ENCODE measurements around the gene MBTPS2. TPM values are rescaled to one million over a fixed set of nuclear protein-coding genes. Genes with fewer than 3 reads are reported as not detected.

MBTPS2 gene
- total and polyA plus RNA-seq, 9 of the 15 experiments (the other 6 are each of a cell fraction or from before 2014, with no cell fraction given) = 2.3 to 18.7 (median 4.0) TPM

DNA sequence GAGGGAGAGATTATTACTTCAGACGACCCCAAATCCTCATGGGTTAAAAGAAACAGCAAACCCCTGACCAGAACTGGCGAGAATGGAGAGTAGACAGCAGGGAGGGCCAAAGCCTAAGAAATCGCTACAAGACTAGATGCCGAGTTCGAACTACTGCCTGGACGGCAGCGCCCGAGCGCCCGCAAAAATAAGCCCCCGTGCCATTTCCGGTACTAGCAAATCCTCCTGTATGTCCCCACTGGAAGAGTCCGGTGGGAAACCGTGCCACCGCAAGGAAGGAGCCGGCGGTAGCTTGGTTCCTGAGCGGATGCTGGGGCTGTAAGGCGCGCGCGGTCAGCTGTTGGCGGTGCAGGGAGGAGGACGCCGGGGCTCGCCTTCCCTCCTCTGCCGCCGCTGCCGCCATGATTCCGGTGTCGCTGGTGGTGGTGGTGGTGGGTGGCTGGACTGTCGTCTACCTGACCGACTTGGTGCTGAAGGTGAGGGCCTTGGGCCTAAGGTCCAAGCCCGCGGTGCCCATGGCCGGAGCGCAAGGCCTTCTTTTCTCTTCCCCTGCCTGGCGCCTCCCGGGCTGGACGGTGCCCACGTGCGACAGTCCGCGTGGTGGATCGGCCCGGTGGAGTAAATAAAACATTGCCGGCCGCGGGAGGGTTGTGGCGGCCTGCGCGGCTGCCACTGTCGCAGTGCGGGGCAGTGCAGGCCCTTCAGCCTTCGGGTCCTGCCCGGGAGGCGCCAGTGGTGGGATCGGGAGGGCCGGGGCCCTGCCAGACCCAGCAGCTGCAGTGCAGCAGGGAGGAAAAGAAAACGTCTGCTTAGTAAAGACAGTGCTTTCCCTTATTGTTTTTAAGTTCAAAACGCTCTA, at the start of gene MBTPS2 (continued):
- TF ChIP-seq PML (IDR thresholded peaks at IDR 0.05; ENCODE audit: low read length) = peak; percentile 43; the same call in 1 of the 2 replicates
- TF ChIP-seq POU5F1 (IDR thresholded peaks at IDR 0.05; ENCODE audit: borderline replicate concordance, low read depth, low read length, partially characterized antibody) = no peak
- TF ChIP-seq, protein P1, sequence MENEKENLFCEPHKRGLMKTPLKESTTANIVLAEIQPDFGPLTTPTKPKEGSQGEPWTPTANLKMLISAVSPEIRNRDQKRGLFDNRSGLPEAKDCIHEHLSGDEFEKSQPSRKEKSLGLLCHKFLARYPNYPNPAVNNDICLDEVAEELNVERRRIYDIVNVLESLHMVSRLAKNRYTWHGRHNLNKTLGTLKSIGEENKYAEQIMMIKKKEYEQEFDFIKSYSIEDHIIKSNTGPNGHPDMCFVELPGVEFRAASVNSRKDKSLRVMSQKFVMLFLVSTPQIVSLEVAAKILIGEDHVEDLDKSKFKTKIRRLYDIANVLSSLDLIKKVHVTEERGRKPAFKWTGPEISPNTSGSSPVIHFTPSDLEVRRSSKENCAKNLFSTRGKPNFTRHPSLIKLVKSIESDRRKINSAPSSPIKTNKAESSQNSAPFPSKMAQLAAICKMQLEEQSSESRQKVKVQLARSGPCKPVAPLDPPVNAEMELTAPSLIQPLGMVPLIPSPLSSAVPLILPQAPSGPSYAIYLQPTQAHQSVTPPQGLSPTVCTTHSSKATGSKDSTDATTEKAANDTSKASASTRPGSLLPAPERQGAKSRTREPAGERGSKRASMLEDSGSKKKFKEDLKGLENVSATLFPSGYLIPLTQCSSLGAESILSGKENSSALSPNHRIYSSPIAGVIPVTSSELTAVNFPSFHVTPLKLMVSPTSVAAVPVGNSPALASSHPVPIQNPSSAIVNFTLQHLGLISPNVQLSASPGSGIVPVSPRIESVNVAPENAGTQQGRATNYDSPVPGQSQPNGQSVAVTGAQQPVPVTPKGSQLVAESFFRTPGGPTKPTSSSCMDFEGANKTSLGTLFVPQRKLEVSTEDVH (IDR thresholded peaks at IDR 0.05; ENCODE audit: low read depth, partially characterized antibody) = peak; percentile 80
- TF ChIP-seq, protein P2, sequence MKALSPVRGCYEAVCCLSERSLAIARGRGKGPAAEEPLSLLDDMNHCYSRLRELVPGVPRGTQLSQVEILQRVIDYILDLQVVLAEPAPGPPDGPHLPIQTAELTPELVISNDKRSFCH (CRISPR knock-in tag; IDR thresholded peaks at IDR 0.05) = no peak
- TF ChIP-seq, protein P2 (tag; IDR thresholded peaks at IDR 0.05) = peak; percentile 55; the same call in 1 of the 2 replicates
- no peak for TF ChIP-seq ZNF124 (CRISPR knock-in tag; IDR thresholded peaks at IDR 0.05)
- TF ChIP-seq NELFE (IDR thresholded peaks at IDR 0.05; ENCODE audit: insufficient read depth, insufficient read length) = no peak
- no peak for TF ChIP-seq ZNF445 (CRISPR knock-in tag; IDR thresholded peaks at IDR 0.05; ENCODE audit: low read depth)
- TF ChIP-seq RB1 (IDR thresholded peaks at IDR 0.05; ENCODE audit: low read depth) = peak; percentile 88
- TF ChIP-seq, protein P3, sequence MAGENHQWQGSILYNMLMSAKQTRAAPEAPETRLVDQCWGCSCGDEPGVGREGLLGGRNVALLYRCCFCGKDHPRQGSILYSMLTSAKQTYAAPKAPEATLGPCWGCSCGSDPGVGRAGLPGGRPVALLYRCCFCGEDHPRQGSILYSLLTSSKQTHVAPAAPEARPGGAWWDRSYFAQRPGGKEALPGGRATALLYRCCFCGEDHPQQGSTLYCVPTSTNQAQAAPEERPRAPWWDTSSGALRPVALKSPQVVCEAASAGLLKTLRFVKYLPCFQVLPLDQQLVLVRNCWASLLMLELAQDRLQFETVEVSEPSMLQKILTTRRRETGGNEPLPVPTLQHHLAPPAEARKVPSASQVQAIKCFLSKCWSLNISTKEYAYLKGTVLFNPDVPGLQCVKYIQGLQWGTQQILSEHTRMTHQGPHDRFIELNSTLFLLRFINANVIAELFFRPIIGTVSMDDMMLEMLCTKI (IDR thresholded peaks at IDR 0.05; ENCODE audit: partially characterized antibody) = no peak
- TF ChIP-seq, protein P4, sequence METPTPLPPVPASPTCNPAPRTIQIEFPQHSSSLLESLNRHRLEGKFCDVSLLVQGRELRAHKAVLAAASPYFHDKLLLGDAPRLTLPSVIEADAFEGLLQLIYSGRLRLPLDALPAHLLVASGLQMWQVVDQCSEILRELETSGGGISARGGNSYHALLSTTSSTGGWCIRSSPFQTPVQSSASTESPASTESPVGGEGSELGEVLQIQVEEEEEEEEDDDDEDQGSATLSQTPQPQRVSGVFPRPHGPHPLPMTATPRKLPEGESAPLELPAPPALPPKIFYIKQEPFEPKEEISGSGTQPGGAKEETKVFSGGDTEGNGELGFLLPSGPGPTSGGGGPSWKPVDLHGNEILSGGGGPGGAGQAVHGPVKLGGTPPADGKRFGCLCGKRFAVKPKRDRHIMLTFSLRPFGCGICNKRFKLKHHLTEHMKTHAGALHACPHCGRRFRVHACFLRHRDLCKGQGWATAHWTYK (CRISPR knock-in tag; IDR thresholded peaks at IDR 0.05) = no peak
- no peak for TF ChIP-seq SMARCA4 (IDR thresholded peaks at IDR 0.05)
- TF ChIP-seq SAP30 (IDR thresholded peaks at IDR 0.05; ENCODE audit: borderline replicate concordance, insufficient read depth, low read depth, low read length, poor library complexity, severe bottlenecking) = peak; percentile 69
- no peak for TF ChIP-seq MEIS2 (IDR thresholded peaks at IDR 0.05; ENCODE audit: partially characterized antibody)
- TF ChIP-seq, protein P5, sequence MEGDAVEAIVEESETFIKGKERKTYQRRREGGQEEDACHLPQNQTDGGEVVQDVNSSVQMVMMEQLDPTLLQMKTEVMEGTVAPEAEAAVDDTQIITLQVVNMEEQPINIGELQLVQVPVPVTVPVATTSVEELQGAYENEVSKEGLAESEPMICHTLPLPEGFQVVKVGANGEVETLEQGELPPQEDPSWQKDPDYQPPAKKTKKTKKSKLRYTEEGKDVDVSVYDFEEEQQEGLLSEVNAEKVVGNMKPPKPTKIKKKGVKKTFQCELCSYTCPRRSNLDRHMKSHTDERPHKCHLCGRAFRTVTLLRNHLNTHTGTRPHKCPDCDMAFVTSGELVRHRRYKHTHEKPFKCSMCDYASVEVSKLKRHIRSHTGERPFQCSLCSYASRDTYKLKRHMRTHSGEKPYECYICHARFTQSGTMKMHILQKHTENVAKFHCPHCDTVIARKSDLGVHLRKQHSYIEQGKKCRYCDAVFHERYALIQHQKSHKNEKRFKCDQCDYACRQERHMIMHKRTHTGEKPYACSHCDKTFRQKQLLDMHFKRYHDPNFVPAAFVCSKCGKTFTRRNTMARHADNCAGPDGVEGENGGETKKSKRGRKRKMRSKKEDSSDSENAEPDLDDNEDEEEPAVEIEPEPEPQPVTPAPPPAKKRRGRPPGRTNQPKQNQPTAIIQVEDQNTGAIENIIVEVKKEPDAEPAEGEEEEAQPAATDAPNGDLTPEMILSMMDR (IDR thresholded peaks at IDR 0.05 in 2 of 3, conservative IDR thresholded peaks at IDR 0.05 in 1 of 3; ENCODE audit: insufficient read depth in 2 of 3, low read depth in 1 of 3, low read length in 3 of 3) = peak; percentile 49 to 61 (median 53)
- peak; percentile 80 for TF ChIP-seq ETV1 (tag; conservative IDR thresholded peaks at IDR 0.05; ENCODE audit: low read depth)
- TF ChIP-seq ZC3H8 (IDR thresholded peaks at IDR 0.05) = no peak
- TF ChIP-seq FOXK2 (conservative IDR thresholded peaks at IDR 0.05 in 1 of 2, IDR thresholded peaks at IDR 0.05 in 1 of 2; ENCODE audit: low read depth in 2 of 2) = peak; percentile 81 to 86
- TF ChIP-seq EHMT2 (IDR thresholded peaks at IDR 0.05) = no peak

All from K562 (cell line).